Measurements from ENCODE around the gene AMDHD2. TPM values are rescaled to one million over a fixed set of nuclear protein-coding genes. Genes with fewer than 3 reads are reported as not detected.

Gene AMDHD2
- total RNA-seq, 6 experiments from 2014 or later: 15.6 to 19.3 (median 18.6) TPM

- Mint-ChIP-seq H3K27ac (no peak overlapping the region), H3K4me1 (ENCODE audit: low read depth) (peaks cover 6% of the 10 kb centered on the region; the same call in 1 of the 2 replicates), H3K27me3 (ENCODE audit: insufficient read depth) (no peaks in the 10 kb centered on the region; the same call in 1 of the 2 replicates), H3K36me3 (ENCODE audit: low read depth) (no peaks in the 10 kb centered on the region), H3K4me3 (peak overlapping the region; percentile 47), H3K9me3 (no peaks in the 10 kb centered on the region)
- no peak for DNase-seq
- TF ChIP-seq CTCF (IDR thresholded peaks at IDR 0.05): no peak
These were observed 47.2 kb upstream of the AMDHD2 start for GRCh38 chr16:2472885-2473445.

- Mint-ChIP-seq H3K4me1 (ENCODE audit: low read depth) (peaks cover 6% of the 10 kb centered on the region; the same call in 1 of the 2 replicates), H3K27me3 (ENCODE audit: insufficient read depth) (no peaks in the 10 kb centered on the region; the same call in 1 of the 2 replicates), H3K27ac (no peak overlapping the region), H3K9me3 (no peaks in the 10 kb centered on the region), H3K36me3 (ENCODE audit: low read depth) (no peaks in the 10 kb centered on the region), H3K4me3 (peak overlapping the region; percentile 47)
- TF ChIP-seq CTCF (IDR thresholded peaks at IDR 0.05): no peak
- no peak for DNase-seq
These were observed 46.7 kb upstream of the AMDHD2 start for GRCh38 chr16:2473446-2473926.

DNA sequence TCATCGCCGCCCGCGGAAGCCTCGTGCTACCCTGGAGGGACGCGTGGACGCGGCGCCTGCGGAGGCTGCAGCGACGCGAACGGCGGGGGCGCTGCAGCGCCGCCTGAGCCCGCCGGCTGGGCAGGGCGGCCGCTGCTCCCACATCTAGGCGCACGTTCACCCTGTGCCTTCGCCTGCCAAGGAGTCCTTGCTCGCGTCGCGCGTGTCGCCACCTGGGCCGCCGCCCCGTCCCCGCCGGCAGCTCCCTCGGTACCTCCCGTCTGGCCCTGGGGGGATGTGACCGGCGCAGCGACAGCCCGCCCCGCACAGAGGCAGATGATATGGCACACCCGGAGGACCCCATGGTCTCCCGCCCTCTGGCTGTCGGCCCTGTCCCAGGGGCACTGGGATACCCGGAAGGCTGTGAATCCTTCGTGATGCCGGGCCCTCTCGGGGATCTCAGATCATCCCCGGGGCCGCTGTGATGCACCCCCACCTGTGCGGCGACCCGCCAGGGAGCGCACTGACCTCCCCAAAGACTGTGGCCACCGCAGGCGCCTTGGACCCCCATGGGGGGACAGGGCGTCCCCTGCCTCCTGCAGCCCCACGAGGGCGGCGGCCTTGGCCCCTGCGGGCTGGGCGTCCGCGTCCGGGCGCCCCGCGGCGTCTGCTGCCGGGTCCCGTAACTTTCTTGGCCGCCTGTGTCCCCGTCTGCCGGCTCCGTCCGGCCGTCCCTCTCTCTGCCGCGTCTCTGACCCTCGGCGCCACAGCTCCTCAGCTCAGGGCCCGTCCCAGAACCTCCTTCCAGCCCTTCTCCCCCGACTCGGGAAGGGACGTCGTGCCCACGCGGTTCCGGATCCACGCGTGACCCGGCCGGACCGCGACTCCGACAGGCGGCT is 45.9 kb upstream of the AMDHD2 start:
- H3K4me1 Mint-ChIP-seq (ENCODE audit: low read depth): peaks cover 6% of the 10 kb centered on the region; the same call in 1 of the 2 replicates
- peak; percentile 64 for TF ChIP-seq CTCF (IDR thresholded peaks at IDR 0.05)
- H3K27ac Mint-ChIP-seq: peak overlapping the region; percentile 69
- peak overlapping the region; percentile 78 for H3K4me3 Mint-ChIP-seq
- no peaks in the 10 kb centered on the region for H3K36me3 Mint-ChIP-seq (ENCODE audit: low read depth)
- H3K27me3 Mint-ChIP-seq (ENCODE audit: insufficient read depth): no peaks in the 10 kb centered on the region; the same call in 1 of the 2 replicates
- H3K9me3 Mint-ChIP-seq: no peaks in the 10 kb centered on the region
- DNase-seq: no peak

- Mint-ChIP-seq H3K4me3 (peak within 1 kb of the TSS; percentile 78), H3K27ac (peak within 1 kb of the TSS; percentile 69), H3K27me3 (ENCODE audit: insufficient read depth) (no peaks in the 10 kb centered on the region; the same call in 1 of the 2 replicates), H3K4me1 (ENCODE audit: low read depth) (peaks cover 6% of the 10 kb centered on the region; the same call in 1 of the 2 replicates), H3K36me3 (ENCODE audit: low read depth) (no peaks in the 10 kb centered on the region), H3K9me3 (no peaks in the 10 kb centered on the region)
- peak; percentile 74 for DNase-seq
- TF ChIP-seq CTCF (IDR thresholded peaks at IDR 0.05): no peak
These were observed 45.2 kb upstream of the AMDHD2 start, which contains the start of gene TBC1D24 for GRCh38 chr16:2474877-2475412. TSS of gene TBC1D24 (plus strand) at chr16:2475127. CDS start at chr16:2496149, 21,022 bp downstream.
